HG02642 (cell line): Measurements from ENCODE around the gene AP2A2.
A peak's percentile ranks its signal among the peaks of the same experiment; 100 is the strongest.

Experiments
- ATAC-seq: cut with Tn5 transposase; IDR thresholded peaks from one replicate; pipeline ENCODE4 v1.9.1; 2021; ENCODE audit warnings: mild to moderate bottlenecking; ENCODE audit not compliant: unreplicated experiment, poor library complexity

Gene AP2A2

GRCh38 chr11:923691-924405 lies 1.8 kb upstream of the AP2A2 start:
- no peak for ATAC-seq

- no peak for ATAC-seq
These were observed 1.1 kb upstream of the AP2A2 start for GRCh38 chr11:924406-925157.

- peak; percentile 6 for ATAC-seq
These were observed 543 bp upstream of the AP2A2 start for GRCh38 chr11:925158-925495.

GRCh38 chr11:926341-926916 lies 759 bp downstream of the AP2A2 start:
- ATAC-seq: no peak

GRCh38 chr11:927871-928270 lies 2.2 kb downstream of the AP2A2 start:
- ATAC-seq: no peak

GRCh38 chr11:928786-929185 lies 3.1 kb downstream of the AP2A2 start:
- no peak for ATAC-seq

GRCh38 chr11:929405-929804 lies 3.7 kb downstream of the AP2A2 start:
- no peak for ATAC-seq

- ATAC-seq: no peak
These were observed 5.7 kb downstream of the AP2A2 start for GRCh38 chr11:931385-931784.

- no peak for ATAC-seq
These were observed 6.8 kb downstream of the AP2A2 start for GRCh38 chr11:932435-932834.

GRCh38 chr11:933142-933851 lies 7.6 kb downstream of the AP2A2 start:
- ATAC-seq: no peak

GRCh38 chr11:933936-934335 lies 8.3 kb downstream of the AP2A2 start:
- ATAC-seq: no peak

- ATAC-seq: no peak
These were observed 8.9 kb downstream of the AP2A2 start for GRCh38 chr11:934527-934926.

- no peak for ATAC-seq
These were observed 10.5 kb downstream of the AP2A2 start for GRCh38 chr11:936199-936598.

GRCh38 chr11:937841-938261 lies 12.2 kb downstream of the AP2A2 start:
- no peak for ATAC-seq

- ATAC-seq: no peak
These were observed 14.9 kb downstream of the AP2A2 start for GRCh38 chr11:940496-941135.

GRCh38 chr11:942823-943222 lies 17.2 kb downstream of the AP2A2 start:
- no peak for ATAC-seq

GRCh38 chr11:944711-945470 lies 19.2 kb downstream of the AP2A2 start:
- no peak for ATAC-seq

GRCh38 chr11:945986-946385 lies 20.3 kb downstream of the AP2A2 start:
- ATAC-seq: no peak

- no peak for ATAC-seq
These were observed 22.1 kb downstream of the AP2A2 start for GRCh38 chr11:947744-948143.

- no peak for ATAC-seq
These were observed 25.8 kb downstream of the AP2A2 start for GRCh38 chr11:951507-951906.
